Brain microvascular endothelial cell (primary cell): Measurements from ENCODE around the gene PPIL4.
"Not testable (repeated sequence)": the region's sequence is repeated elsewhere in the genome, so short reads cannot be mapped to it uniquely, and the experiment has no call there.

Experiments used
- DNase-seq: peaks from one replicate; pipeline ENCODE4 v3.0.0-alpha.2; 2020
- H3K27ac ChIP-seq: fragments of 250-450 bp; sonication (Bioruptor Pico); 2 replicates; pipeline ENCODE4 v1.5.1; 2020; ENCODE audit warnings: mild to moderate bottlenecking, moderate library complexity
- H3K27me3 ChIP-seq: fragments of 250-450 bp; sonication (Bioruptor Pico); replicated peaks from 2 replicates; pipeline ENCODE4 v1.5.1; 2020; ENCODE audit warnings: mild to moderate bottlenecking
- H3K36me3 ChIP-seq: fragments of 250-450 bp; sonication (Bioruptor Pico); replicated peaks from 2 replicates; pipeline ENCODE4 v1.5.1; 2020; ENCODE audit warnings: mild to moderate bottlenecking
- H3K4me3 ChIP-seq: 2 replicates; pipeline ENCODE4 v1.5.1; 2011; ENCODE audit warnings: low read depth, mild to moderate bottlenecking, control low read depth, low read length, moderate library complexity
- CTCF ChIP-seq: IDR thresholded peaks from 2 replicates; pipeline ENCODE4 v1.5.1; 2011; ENCODE audit warnings: low read depth, mild to moderate bottlenecking, moderate library complexity, low read length, control low read depth, inconsistent platforms; ENCODE audit errors: missing control alignments
- in situ Hi-C: cut with HindIII; loops from 2 replicates; pipeline ENCODE4 v1.10.0; 2017; ENCODE audit warnings: low sequenced_read_pairs, low pct_ligation_motif_present

Gene PPIL4

GRCh38 chr6:149463781-149464180, 82.1 kb downstream of the PPIL4 start:
- in situ Hi-C loops: no loop called here
- no peaks in the 10 kb centered on the region for H3K27me3 ChIP-seq
- no peak for DNase-seq
- no peak overlapping the region for H3K27ac ChIP-seq
- H3K4me3 ChIP-seq: no peak overlapping the region
- TF ChIP-seq CTCF: no peak
- H3K36me3 ChIP-seq: no peaks in the 10 kb centered on the region

GRCh38 chr6:149462712-149463111, 83.1 kb downstream of the PPIL4 start:
- in situ Hi-C loops, H3K36me3 ChIP-seq, DNase-seq, H3K4me3 ChIP-seq, H3K27ac ChIP-seq, H3K27me3 ChIP-seq: not testable (repeated sequence)

- in situ Hi-C loops: no loop called here
- no peak for DNase-seq
- no peak for TF ChIP-seq CTCF
- Histone ChIP-seq H3K4me3 (no peak overlapping the region), H3K27me3 (no peaks in the 10 kb centered on the region), H3K27ac (no peak overlapping the region), H3K36me3 (no peaks in the 10 kb centered on the region)
Measured at GRCh38 chr6:149461670-149462069, 84.2 kb downstream of the PPIL4 start.

GRCh38 chr6:149460249-149460648, 85.6 kb downstream of the PPIL4 start:
- H3K27ac ChIP-seq, H3K4me3 ChIP-seq, DNase-seq, H3K36me3 ChIP-seq, in situ Hi-C loops, H3K27me3 ChIP-seq: not testable (repeated sequence)

- H3K4me3 ChIP-seq: no peak overlapping the region
- DNase-seq: peak; percentile 27
- no peak for TF ChIP-seq CTCF
- H3K27me3 ChIP-seq: no peaks in the 10 kb centered on the region
- in situ Hi-C loops: no loop called here
- H3K36me3 ChIP-seq: no peaks in the 10 kb centered on the region
- H3K27ac ChIP-seq: no peak overlapping the region
Measured at GRCh38 chr6:149459761-149460160, 86.1 kb downstream of the PPIL4 start.

- Histone ChIP-seq H3K36me3 (no peaks in the 10 kb centered on the region), H3K27ac (no peak overlapping the region), H3K27me3 (no peaks in the 10 kb centered on the region), H3K4me3 (no peak overlapping the region)
- TF ChIP-seq CTCF: no peak
- in situ Hi-C loops: no loop called here
- DNase-seq: no peak
Measured at GRCh38 chr6:149458806-149459205, 87.0 kb downstream of the PPIL4 start.

GRCh38 chr6:149458196-149458595, 87.6 kb downstream of the PPIL4 start:
- Histone ChIP-seq H3K27me3 (no peaks in the 10 kb centered on the region), H3K27ac (no peak overlapping the region), H3K4me3 (no peak overlapping the region), H3K36me3 (no peaks in the 10 kb centered on the region)
- no peak for DNase-seq
- in situ Hi-C loops: no loop called here
- TF ChIP-seq CTCF: no peak
